DMS 273 (cell line): ENCODE measurements around the gene GIMAP6.
"Not testable (repeated sequence)": the region's sequence is repeated elsewhere in the genome, so short reads cannot be mapped to it uniquely, and the experiment has no call there.

Experiments
- DNase-seq: peaks from one replicate; lab custom pipeline; 2025; ENCODE audit not compliant: unreplicated experiment; lab: John Stamatoyannopoulos, UW

GIMAP6 gene

DNA sequence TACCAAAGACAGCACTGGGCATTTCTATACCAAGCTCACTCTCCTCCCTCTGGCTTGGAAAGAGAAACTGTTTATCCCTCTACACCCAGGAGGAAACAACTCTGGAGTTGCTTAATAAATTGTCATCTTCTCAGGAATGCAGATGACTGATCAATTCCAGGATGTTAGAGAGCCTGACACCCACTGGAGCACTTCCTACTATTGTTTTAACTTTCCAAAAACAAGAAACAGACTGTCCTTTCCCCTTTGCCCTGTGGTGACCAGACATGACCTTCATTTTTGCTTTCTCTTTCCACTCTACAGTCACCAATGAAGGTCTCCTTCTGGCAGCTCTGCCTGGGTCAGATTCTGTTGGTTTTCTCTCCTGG, 45.4 kb downstream of the GIMAP6 start:
- DNase-seq, result no peak

DNA sequence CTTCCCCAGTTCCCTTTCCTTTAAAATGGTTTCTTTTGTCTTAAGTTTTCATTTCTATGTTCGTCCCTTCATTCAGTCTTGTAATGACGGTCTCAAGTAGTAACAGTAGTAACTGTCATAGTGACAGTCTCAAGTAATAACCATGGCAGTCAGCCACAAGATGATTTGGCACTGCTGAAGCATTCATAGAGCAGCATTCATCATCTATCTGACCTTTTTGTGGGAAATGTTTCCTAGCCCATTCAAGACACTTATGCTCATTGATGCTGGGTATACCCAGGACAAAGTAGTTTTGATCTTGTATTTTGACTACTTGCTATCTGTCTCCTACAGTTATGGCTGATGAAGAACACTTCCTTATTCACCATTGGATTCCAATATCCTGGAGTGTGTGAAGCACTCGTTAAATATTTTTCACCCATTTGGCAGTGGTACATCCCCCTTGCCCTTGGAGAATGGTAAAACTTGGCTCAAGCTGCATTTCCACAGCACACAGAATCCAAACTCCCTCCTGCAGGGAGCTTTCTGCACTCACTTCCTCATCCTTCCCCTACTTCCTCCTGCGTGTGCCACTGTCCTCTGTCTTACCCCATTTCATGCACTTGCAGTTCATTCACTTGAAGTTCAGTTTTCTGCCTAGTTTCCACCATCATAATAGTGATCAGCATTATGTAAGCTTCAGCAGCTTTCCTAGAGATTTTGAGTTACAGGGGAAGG, 46.0 kb downstream of the GIMAP6 start:
- DNase-seq, result no peak

DNA sequence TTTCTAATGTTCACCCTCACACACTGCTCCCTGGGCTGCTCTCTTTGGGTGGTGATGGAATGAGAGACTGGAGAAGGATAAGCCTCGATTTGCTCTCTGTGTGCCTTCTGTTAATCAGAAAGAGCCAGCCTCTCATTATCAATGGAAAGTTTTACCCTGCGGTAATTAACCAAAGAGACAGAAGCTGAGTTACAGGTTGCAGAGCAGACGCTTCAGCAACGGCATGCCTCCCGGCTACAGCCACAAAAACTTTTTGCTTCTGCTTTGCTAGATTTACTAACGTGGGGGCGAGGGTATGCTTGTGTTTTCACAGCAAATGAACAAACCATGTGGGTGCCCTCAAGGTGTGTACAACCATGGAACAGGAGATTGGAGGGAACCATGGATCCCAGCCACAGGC, 47.0 kb downstream of the GIMAP6 start:
- DNase-seq, result no peak

DNA sequence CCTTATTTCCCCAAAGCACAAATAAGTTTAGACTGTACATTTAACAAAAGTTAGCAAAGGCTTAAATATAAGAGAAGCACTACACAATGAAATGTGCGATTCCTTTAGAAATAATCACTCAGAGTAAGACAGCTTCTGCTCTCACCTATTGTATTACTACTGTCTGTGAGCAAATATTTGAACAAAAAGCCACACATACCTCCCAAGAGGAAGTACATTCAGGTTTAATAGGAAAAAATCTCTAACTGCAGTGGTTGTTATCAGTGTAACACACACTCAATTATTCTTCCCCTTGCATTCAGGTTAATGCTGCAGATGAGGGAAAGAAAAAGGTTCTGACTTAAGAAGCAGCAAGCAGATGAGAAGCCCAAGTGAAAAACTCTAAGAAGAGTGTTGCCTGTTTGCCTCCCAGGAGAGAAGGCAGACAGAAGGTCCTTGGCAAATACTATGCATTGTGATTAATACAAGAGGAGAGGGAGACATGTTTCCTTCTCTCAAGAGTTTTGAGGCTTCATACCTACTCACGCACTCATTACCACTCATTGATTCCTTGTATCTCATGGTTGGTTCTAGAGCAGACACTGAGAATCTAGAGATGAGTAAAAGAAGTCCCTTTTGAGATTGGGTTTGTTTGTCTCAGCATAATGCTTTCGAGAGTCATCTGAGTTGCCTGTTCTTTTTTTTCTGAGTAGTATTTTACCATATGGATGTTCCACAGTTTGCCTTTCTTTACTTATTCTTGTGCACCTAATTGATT, 51.4 kb downstream of the GIMAP6 start:
- DNase-seq, result no peak

DNA sequence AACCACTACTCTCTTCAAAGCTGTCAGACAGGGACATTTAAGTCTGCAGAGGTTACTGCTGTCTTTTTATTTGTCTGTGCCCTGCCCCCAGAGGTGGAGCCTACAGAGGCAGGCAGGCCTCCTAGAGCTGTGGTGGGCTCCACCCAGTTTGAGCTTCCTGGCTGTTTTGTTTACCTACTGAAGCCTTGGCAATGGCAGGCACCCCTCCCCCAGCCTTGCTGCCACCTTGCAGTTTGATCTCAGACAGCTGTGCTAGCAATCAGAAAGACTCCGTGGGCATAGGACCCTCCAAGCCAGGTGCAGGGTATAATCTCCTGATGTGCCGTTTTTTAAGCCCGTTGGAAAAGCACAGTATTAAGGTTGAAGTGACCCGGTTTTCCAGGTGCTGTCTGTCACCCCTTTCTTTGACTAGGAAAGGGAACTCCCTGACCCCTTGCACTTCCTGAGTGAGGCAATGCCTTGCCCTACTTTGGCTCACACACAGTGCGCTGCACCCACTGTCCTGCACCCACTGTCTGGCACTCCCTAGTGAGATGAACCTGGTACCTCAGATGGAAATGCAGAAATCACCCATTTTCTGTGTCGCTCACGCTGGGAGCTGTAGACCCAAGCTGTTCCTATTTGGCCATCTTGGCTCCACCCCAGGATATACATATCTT, 52.1 kb downstream of the GIMAP6 start:
- DNase-seq, result not testable (repeated sequence)
